GM13977 (cell line): Measurements from ENCODE around the gene AMELX.

Experiments
- DNase-seq: peaks from one replicate; pipeline ENCODE4 v3.0.0; 2012; ENCODE audit warnings: low spot score
- in situ Hi-C: fragments of 300-500 bp; cut with MboI; formaldehyde crosslinking; loops from one replicate; pipeline ENCODE4 v1.12.0; 2022; ENCODE audit warnings: low sequenced_read_pairs, low pct_unique_long_range_greater_than_20kb, mixed read lengths, inconsistent platforms; ENCODE audit not compliant: unreplicated experiment
- TF ChIP-seq, protein P1 (sequence below): IDR thresholded peaks from 2 replicates; pipeline ENCODE4 v1.5.1; 2012; ENCODE audit warnings: mild to moderate bottlenecking, control low read depth; ENCODE audit not compliant: insufficient read depth; ENCODE audit errors: extremely low read depth, missing control alignments

AMELX gene

DNA sequence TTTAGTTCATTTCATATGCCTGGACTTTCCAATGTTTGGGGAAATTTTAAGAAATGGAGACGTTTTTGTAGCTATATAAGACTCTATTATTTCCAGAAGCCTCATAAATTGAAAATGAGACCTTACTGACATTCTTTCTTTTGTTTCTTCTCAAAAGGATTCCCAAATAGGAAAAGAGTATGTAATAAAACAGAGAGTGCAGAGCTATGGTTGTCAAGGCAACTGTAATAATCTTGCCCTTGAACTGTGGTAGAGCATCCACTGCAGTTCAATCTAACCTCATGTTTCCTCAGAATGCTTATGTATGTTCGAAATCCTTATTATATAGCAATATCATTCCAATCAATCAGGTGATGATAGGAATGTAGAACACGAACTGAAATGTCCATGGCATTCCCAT lies 54.1 kb downstream of the AMELX start:
- TF ChIP-seq, protein P1, sequence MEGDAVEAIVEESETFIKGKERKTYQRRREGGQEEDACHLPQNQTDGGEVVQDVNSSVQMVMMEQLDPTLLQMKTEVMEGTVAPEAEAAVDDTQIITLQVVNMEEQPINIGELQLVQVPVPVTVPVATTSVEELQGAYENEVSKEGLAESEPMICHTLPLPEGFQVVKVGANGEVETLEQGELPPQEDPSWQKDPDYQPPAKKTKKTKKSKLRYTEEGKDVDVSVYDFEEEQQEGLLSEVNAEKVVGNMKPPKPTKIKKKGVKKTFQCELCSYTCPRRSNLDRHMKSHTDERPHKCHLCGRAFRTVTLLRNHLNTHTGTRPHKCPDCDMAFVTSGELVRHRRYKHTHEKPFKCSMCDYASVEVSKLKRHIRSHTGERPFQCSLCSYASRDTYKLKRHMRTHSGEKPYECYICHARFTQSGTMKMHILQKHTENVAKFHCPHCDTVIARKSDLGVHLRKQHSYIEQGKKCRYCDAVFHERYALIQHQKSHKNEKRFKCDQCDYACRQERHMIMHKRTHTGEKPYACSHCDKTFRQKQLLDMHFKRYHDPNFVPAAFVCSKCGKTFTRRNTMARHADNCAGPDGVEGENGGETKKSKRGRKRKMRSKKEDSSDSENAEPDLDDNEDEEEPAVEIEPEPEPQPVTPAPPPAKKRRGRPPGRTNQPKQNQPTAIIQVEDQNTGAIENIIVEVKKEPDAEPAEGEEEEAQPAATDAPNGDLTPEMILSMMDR = no peak
- in situ Hi-C loops = no loop called here
- DNase-seq = no peak

DNA sequence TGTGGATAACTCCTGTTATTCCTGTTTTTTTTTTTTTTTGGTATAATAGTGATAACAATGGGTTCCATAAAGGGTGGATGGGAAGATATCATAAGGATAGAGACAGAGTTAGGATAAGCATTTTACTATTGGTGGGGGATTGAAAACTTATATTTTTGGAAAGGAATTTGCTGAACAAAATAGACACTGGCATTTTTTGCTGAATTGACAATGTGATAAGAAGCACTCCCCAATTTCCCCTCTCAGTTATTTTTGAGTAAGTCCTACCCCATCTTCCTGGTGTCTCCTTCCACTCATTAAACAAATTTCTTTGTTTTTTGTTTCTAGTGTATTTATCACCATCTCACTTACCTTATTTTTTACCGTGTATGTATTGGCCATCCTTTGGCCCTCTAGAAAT lies 55.8 kb downstream of the AMELX start:
- in situ Hi-C loops = no loop called here
- TF ChIP-seq, protein P1 = no peak
- no peak for DNase-seq

DNA sequence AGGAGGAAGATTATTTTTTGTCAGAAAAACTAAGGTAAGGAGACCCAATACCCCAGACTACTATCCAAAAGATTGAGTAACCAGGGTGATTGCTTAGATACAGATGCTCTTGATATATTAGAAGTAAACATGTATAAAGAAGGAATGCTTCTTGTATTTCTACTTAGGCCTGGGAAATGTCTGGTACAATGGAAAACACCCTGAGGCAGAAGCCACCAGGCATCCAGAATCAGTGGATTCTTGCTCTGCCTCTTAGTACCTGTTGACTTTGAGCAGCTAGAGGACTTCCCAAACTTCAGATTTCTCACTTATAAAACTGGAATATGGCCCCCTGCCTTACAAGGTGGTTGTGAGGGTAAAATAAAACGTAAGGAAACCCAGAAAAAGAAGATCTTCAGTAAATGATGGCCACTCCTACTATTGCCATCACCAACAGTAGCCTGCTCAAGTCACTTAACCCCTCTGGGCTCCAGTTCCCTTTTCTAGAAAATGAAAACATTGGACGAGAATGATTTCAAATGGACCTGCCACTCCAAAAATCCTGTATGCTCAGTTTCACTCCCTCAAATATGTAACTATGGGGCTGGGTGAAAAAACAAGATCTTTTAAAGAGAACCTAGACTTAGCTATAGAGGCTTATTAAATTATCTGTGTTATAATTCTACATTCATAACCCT lies 56.6 kb downstream of the AMELX start:
- TF ChIP-seq, protein P1 = no peak
- in situ Hi-C loops = no loop called here
- no peak for DNase-seq
